HCT116 (cell line): ENCODE results near the gene RHBDF1. TPM values are rescaled to one million over a fixed set of nuclear protein-coding genes. Genes with fewer than 3 reads are reported as not detected.

ENCODE experiments used
- ATAC-seq: fragments of 200-7000 bp; cut with Tn5 transposase; 2 replicates; pipeline ENCODE4 v1.9.1; 2020; ENCODE audit warnings: mild to moderate bottlenecking, moderate library complexity
- BruUV-seq: library from RNA; stranded (reverse); fragments of 400-500 nt; replicated peaks from 2 replicates; lab custom pipeline; 2021; lab: Mats Ljungman, UMichigan
- CTCF ChIA-PET: fragments of 300-600 bp; sonication (Branson Sonifier 250); formaldehyde crosslinking; loops from one replicate; lab custom pipeline; 2021; ENCODE audit warnings: antibody characterized with exemption; lab: Charles Lee
- POLR2A ChIA-PET: fragments of 300-600, 350-600 bp; sonication (Branson Sonifier 250); formaldehyde crosslinking; loops from one replicate; lab custom pipeline; 2021; ENCODE audit warnings: antibody characterized with exemption; lab: Charles Lee
- RAD21 ChIA-PET, 2 experiments: fragments of 300-600 bp; sonication (Branson Sonifier 250); formaldehyde crosslinking; loops; one replicate each; lab custom pipeline; 2023; ENCODE audit warnings: low total read pairs in 2 of 2; ENCODE audit not compliant: uncharacterized antibody in 2 of 2, unreplicated experiment in 2 of 2, low non-redundant PET in 1 of 2; lab: Charles Lee
- DNase-seq: peaks from one replicate; pipeline ENCODE4 v3.0.0-alpha.2; 2010; ENCODE audit warnings: low read depth, low spot score
- H2AFZ ChIP-seq: fragments of 200-600 bp; shearing (Covaris generic), sonication (generic); 2 replicates; pipeline ENCODE4 v1.6.1; 2017; ENCODE audit warnings: low read depth, mixed run types, mixed read lengths, antibody characterized with exemption, low read length; ENCODE audit not compliant: poor library complexity, severe bottlenecking
- H3K27ac ChIP-seq: 2 replicates; pipeline ENCODE4 v1.5.1; 2012; ENCODE audit warnings: low read depth, low read length
- H3K27me3 ChIP-seq: fragments of 200-600 bp; sonication (generic); 2 replicates; pipeline ENCODE4 v1.6.1; 2016; ENCODE audit warnings: mixed run types, low read length, mixed read lengths; ENCODE audit not compliant: insufficient read depth
- H3K36me3 ChIP-seq, 2 experiments: fragments of 200-500 bp in 1 of 2; fragments of 200-600 bp in 1 of 2; sonication (Bioruptor generic) in 1 of 2; sonication (generic) in 1 of 2; 2 replicates each; pipeline versions ENCODE4 v1.5.1 to v1.6.1; 2014 to 2016; ENCODE audit warnings: low read length in 2 of 2, inconsistent platforms in 1 of 2, mixed read lengths in 1 of 2, mixed run types in 1 of 2; ENCODE audit not compliant: insufficient read depth in 2 of 2, control insufficient read depth in 1 of 2
- H3K4me1 ChIP-seq, 2 experiments: fragments of 200-600 bp in 1 of 2; sonication (generic) in 1 of 2; 2 replicates each; pipeline versions ENCODE4 v1.5.1 to v1.6.1; 2012 to 2017; ENCODE audit warnings: low read length in 2 of 2, inconsistent platforms in 1 of 2, mild to moderate bottlenecking in 1 of 2, mixed read lengths in 1 of 2, mixed run types in 1 of 2, moderate library complexity in 1 of 2; ENCODE audit not compliant: insufficient read depth in 2 of 2, control insufficient read depth in 1 of 2
- H3K4me2 ChIP-seq: fragments of 200-600 bp; sonication (generic); 2 replicates; pipeline ENCODE4 v1.6.1; 2017; ENCODE audit warnings: mixed run types, low read length, mixed read lengths
- H3K4me3 ChIP-seq, 2 experiments: fragments of 200-600 bp in 1 of 2; sonication (generic) in 1 of 2; replicated peaks in 1 of 2; 2 replicates each; pipeline ENCODE4 v1.5.1; 2011 to 2016; ENCODE audit warnings: low read length in 2 of 2, control low read depth in 1 of 2, low read depth in 1 of 2, mild to moderate bottlenecking in 1 of 2, mixed read lengths in 1 of 2, mixed run types in 1 of 2
- H3K79me2 ChIP-seq: fragments of 200-600 bp; sonication (generic); 2 replicates; pipeline ENCODE4 v1.6.1; 2017; ENCODE audit warnings: mild to moderate bottlenecking, mixed run types, low read length, moderate library complexity, mixed read lengths; ENCODE audit not compliant: insufficient read depth
- H3K9ac ChIP-seq: fragments of 200-600 bp; sonication (generic); 2 replicates; pipeline ENCODE4 v1.6.1; 2016; ENCODE audit warnings: low read length, mixed read lengths
- H3K9me2 ChIP-seq: fragments of 200-600 bp; sonication (generic), shearing (Covaris generic); 2 replicates; pipeline ENCODE4 v1.6.1; 2017; ENCODE audit warnings: mixed run types, mild to moderate bottlenecking, moderate library complexity; ENCODE audit not compliant: insufficient read depth
- H3K9me3 ChIP-seq, 2 experiments: fragments of 200-500 bp in 1 of 2; fragments of 200-600 bp in 1 of 2; sonication (Bioruptor generic) in 1 of 2; sonication (generic) in 1 of 2; 2 replicates each; pipeline ENCODE4 v1.6.1; 2014 to 2017; ENCODE audit warnings: low read length in 2 of 2, mixed read lengths in 2 of 2, inconsistent platforms in 1 of 2, low read depth in 1 of 2, mild to moderate bottlenecking in 1 of 2, mixed run types in 1 of 2, moderate library complexity in 1 of 2; ENCODE audit not compliant: control insufficient read depth in 1 of 2, insufficient read depth in 1 of 2
- H4K20me1 ChIP-seq: fragments of 200-600 bp; sonication (generic), shearing (Covaris generic); 2 replicates; pipeline ENCODE4 v1.6.1; 2017; ENCODE audit warnings: mixed run types, mild to moderate bottlenecking, moderate library complexity; ENCODE audit not compliant: insufficient read depth
- CEBPB ChIP-seq: IDR thresholded peaks from 2 replicates; pipeline ENCODE4 v1.6.1; 2012; ENCODE audit warnings: low read depth
- ELF1 ChIP-seq: IDR thresholded peaks from 2 replicates; pipeline ENCODE4 v1.6.1; 2012; ENCODE audit warnings: low read depth, borderline replicate concordance
- EZH2 ChIP-seq: fragments of 200-600 bp; sonication (generic); IDR thresholded peaks from 2 replicates; pipeline ENCODE4 v1.6.1; 2017; ENCODE audit warnings: antibody characterized with exemption, mixed run types
- FOSL1 ChIP-seq: IDR thresholded peaks from 2 replicates; pipeline ENCODE4 v1.6.1; 2012; ENCODE audit warnings: low read depth
- POLR2AphosphoS5 ChIP-seq: IDR thresholded peaks from 2 replicates; pipeline ENCODE4 v1.6.1; 2011; ENCODE audit warnings: mild to moderate bottlenecking, low read depth, low read length, moderate library complexity
- RAD21 ChIP-seq: IDR thresholded peaks from 2 replicates; pipeline ENCODE4 v1.6.1; 2012; ENCODE audit warnings: low read depth, mild to moderate bottlenecking
- SIN3A ChIP-seq: IDR thresholded peaks from 2 replicates; pipeline ENCODE4 v1.6.1; 2012; ENCODE audit warnings: low read depth
- SP1 ChIP-seq: IDR thresholded peaks from 2 replicates; pipeline ENCODE4 v1.6.1; 2012; ENCODE audit warnings: low read depth
- SRF ChIP-seq: IDR thresholded peaks from 2 replicates; pipeline ENCODE4 v1.6.1; 2012; ENCODE audit warnings: low read depth
- TCF7L2 ChIP-seq: IDR thresholded peaks from 2 replicates; pipeline ENCODE4 v1.7.0; 2011; ENCODE audit warnings: borderline replicate concordance, inconsistent platforms; ENCODE audit not compliant: insufficient read depth, insufficient read length; ENCODE audit errors: extremely low read depth
- YY1 ChIP-seq: IDR thresholded peaks from 2 replicates; pipeline ENCODE4 v1.6.1; 2011; ENCODE audit warnings: low read length, low read depth, moderate library complexity, mild to moderate bottlenecking; ENCODE audit not compliant: insufficient replicate concordance; ENCODE audit errors: extremely low read depth
- ZNF274 ChIP-seq: fragments of 200-500 bp; sonication (Bioruptor generic); IDR thresholded peaks from 2 replicates; pipeline ENCODE4 v1.6.1; 2014; ENCODE audit warnings: mild to moderate bottlenecking, low read depth, low read length, inconsistent platforms
- intact Hi-C: fragments of 100-400 bp; cut with micrococcal nuclease; formaldehyde crosslinking; loops from 2 replicates; pipeline ENCODE4 v1.10.0; 2022
- total RNA-seq: library from RNA; stranded (reverse); gene quantifications from one replicate; pipeline ENCODE4 v1.2.1, GENCODE V29; 2021; ENCODE audit not compliant: unreplicated experiment
- TF ChIP-seq, protein P1 (sequence below): IDR thresholded peaks from 2 replicates; pipeline ENCODE4 v1.6.1; 2012; ENCODE audit warnings: low read depth
- TF ChIP-seq, protein P2 (sequence below): IDR thresholded peaks from 2 replicates; pipeline ENCODE4 v1.6.1; 2011; ENCODE audit warnings: mild to moderate bottlenecking, low read length, moderate library complexity; ENCODE audit not compliant: insufficient replicate concordance; ENCODE audit errors: extremely low read depth
- TF ChIP-seq, protein P3 (sequence below): IDR thresholded peaks from 2 replicates; pipeline ENCODE4 v1.6.1; 2012

RHBDF1 gene
- total RNA-seq, 1 experiment from 2014 or later = 19.8 TPM

DNA sequence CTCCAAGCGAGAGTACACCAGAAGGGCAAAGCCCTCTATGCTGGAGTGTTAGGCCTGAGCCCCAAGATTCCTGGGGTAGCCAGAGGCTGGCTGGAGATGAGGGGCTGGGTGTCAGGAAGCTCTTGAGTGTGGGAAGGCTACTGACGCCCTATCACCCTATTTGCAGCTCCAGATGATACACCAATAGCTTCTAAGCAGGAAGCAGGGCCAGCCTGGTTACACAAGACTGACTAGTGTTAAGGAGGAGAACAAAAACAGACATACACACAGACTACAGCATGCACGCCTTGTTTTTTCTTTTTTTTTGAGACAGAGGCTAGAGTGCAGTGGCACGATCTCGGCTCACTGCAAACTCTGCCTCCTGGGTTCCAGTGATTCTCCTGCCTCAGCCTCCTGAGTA lies 34.9 kb downstream of the RHBDF1 start:
- ATAC-seq = no peak
- BruUV-seq = no TSS peak
- Histone ChIP-seq H3K36me3 (no peaks in the 10 kb centered on the region), H3K4me1 (peaks cover 0 to 7% of the 10 kb centered on the region in 2 experiments; a peak in 1 of 4 replicates), H2AFZ (no peak overlapping the region), H3K9ac (no peak overlapping the region), H3K9me3 (no peaks in the 10 kb centered on the region), H3K27me3 (no peaks in the 10 kb centered on the region), H3K27ac (no peak overlapping the region), H3K4me3 (no peak overlapping the region), H3K79me2 (no peaks in the 10 kb centered on the region), H3K9me2 (no peaks in the 10 kb centered on the region), H4K20me1 (no peaks in the 10 kb centered on the region), H3K4me2 (no peak overlapping the region)
- no peak for TF ChIP-seq CEBPB
- TF ChIP-seq SIN3A = no peak
- TF ChIP-seq, protein P1, sequence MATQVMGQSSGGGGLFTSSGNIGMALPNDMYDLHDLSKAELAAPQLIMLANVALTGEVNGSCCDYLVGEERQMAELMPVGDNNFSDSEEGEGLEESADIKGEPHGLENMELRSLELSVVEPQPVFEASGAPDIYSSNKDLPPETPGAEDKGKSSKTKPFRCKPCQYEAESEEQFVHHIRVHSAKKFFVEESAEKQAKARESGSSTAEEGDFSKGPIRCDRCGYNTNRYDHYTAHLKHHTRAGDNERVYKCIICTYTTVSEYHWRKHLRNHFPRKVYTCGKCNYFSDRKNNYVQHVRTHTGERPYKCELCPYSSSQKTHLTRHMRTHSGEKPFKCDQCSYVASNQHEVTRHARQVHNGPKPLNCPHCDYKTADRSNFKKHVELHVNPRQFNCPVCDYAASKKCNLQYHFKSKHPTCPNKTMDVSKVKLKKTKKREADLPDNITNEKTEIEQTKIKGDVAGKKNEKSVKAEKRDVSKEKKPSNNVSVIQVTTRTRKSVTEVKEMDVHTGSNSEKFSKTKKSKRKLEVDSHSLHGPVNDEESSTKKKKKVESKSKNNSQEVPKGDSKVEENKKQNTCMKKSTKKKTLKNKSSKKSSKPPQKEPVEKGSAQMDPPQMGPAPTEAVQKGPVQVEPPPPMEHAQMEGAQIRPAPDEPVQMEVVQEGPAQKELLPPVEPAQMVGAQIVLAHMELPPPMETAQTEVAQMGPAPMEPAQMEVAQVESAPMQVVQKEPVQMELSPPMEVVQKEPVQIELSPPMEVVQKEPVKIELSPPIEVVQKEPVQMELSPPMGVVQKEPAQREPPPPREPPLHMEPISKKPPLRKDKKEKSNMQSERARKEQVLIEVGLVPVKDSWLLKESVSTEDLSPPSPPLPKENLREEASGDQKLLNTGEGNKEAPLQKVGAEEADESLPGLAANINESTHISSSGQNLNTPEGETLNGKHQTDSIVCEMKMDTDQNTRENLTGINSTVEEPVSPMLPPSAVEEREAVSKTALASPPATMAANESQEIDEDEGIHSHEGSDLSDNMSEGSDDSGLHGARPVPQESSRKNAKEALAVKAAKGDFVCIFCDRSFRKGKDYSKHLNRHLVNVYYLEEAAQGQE = no peak
- TF ChIP-seq EZH2 = no peak
- no peak for TF ChIP-seq POLR2AphosphoS5
- TF ChIP-seq TCF7L2 = no peak
- TF ChIP-seq SP1 = no peak
- TF ChIP-seq YY1 = no peak
- TF ChIP-seq, protein P2, sequence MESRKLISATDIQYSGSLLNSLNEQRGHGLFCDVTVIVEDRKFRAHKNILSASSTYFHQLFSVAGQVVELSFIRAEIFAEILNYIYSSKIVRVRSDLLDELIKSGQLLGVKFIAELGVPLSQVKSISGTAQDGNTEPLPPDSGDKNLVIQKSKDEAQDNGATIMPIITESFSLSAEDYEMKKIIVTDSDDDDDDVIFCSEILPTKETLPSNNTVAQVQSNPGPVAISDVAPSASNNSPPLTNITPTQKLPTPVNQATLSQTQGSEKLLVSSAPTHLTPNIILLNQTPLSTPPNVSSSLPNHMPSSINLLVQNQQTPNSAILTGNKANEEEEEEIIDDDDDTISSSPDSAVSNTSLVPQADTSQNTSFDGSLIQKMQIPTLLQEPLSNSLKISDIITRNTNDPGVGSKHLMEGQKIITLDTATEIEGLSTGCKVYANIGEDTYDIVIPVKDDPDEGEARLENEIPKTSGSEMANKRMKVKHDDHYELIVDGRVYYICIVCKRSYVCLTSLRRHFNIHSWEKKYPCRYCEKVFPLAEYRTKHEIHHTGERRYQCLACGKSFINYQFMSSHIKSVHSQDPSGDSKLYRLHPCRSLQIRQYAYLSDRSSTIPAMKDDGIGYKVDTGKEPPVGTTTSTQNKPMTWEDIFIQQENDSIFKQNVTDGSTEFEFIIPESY = no peak
- no peak for TF ChIP-seq SRF
- no peak for TF ChIP-seq FOSL1
- TF ChIP-seq ZNF274 = no peak
- TF ChIP-seq RAD21 = no peak
- TF ChIP-seq ELF1 = no peak
- TF ChIP-seq, protein P3, sequence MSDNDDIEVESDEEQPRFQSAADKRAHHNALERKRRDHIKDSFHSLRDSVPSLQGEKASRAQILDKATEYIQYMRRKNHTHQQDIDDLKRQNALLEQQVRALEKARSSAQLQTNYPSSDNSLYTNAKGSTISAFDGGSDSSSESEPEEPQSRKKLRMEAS = no peak
- intact Hi-C loops = no loop called here
- DNase-seq = no peak
- ChIA-PET POLR2A (no interaction called here), RAD21 (no interaction called here), CTCF (no interaction called here)
